ENCODE measurements around the gene RDH14. TPM values are rescaled to one million over a fixed set of nuclear protein-coding genes. Genes with fewer than 3 reads are reported as not detected.
A peak's percentile ranks its signal among the peaks of the same experiment; 100 is the strongest.

RDH14 gene
- total and polyA plus RNA-seq, 7 donors: 23.9 to 42.6 (median 25.7) TPM

- peak in 3 of 4 donors; percentile 50 to 84 (median 69) for ATAC-seq
- no peak for DNase-seq
- Histone ChIP-seq H3K27ac (peak overlapping the region; percentile 6), H3K36me3 (ENCODE audit: insufficient read depth in 1 of 2, low read depth in 1 of 2) (no peaks in the 10 kb centered on the region), H3K27me3 (ENCODE audit: insufficient read depth in 3 of 3, low read length in 2 of 3) (no peaks in the 10 kb centered on the region), H3K4me1 (peaks cover 11% of the 10 kb centered on the region), H3K4me3 (peak overlapping the region; percentile 0), H3K9me3 (no peaks in the 10 kb centered on the region)
- TF ChIP-seq CTCF (IDR thresholded peaks at IDR 0.05): no peak
- WGBS, 3 donors: 46 to 63% (median 55%) methylated on average over 2 of the region's 2 CpGs
- intact Hi-C loops (cut with DNase I): no loop called here
These were observed 13.9 kb downstream of the RDH14 start for GRCh38 chr2:18546567-18546966.

- 90 to 97% (median 93%) methylated on average over 4 of the region's 4 CpGs for WGBS, 3 donors
- H3K4me3 ChIP-seq: no peak overlapping the region
These were observed 15.1 kb downstream of the RDH14 start for GRCh38 chr2:18545384-18545783.

GRCh38 chr2:18544171-18544570 lies 16.3 kb downstream of the RDH14 start:
- no peaks in the 10 kb centered on the region for H3K9me3 ChIP-seq
- no peak for TF ChIP-seq CTCF (IDR thresholded peaks at IDR 0.05)
- H3K27me3 ChIP-seq (ENCODE audit: insufficient read depth in 3 of 3, low read length in 2 of 3): no peaks in the 10 kb centered on the region
- 69 to 79% (median 75%) methylated on average over 3 of the region's 3 CpGs for WGBS, 3 donors
- peaks cover 11% of the 10 kb centered on the region for H3K4me1 ChIP-seq
- no peaks in the 10 kb centered on the region for H3K36me3 ChIP-seq (ENCODE audit: insufficient read depth in 1 of 2, low read depth in 1 of 2)
- H3K4me3 ChIP-seq: no peak overlapping the region
- DNase-seq: no peak
- no peak overlapping the region for H3K27ac ChIP-seq
- ATAC-seq: no peak
- intact Hi-C loops (cut with DNase I): loop anchor here in 1 of 2 donors (2.0 kb wide), 1 partner anchor 57 kb away; no protein-coding TSS in a partner anchor

More at GRCh38 chr2:18545384-18545783, 15.1 kb downstream of the RDH14 start:
- no peak for DNase-seq
- no peaks in the 10 kb centered on the region for H3K9me3 ChIP-seq
- H3K4me1 ChIP-seq: peaks cover 11% of the 10 kb centered on the region
- no peak for TF ChIP-seq CTCF (IDR thresholded peaks at IDR 0.05)
- no peak for ATAC-seq
- H3K27me3 ChIP-seq (ENCODE audit: insufficient read depth in 3 of 3, low read length in 2 of 3): no peaks in the 10 kb centered on the region
- H3K27ac ChIP-seq: no peak overlapping the region
- intact Hi-C loops (cut with DNase I): loop anchor here in 1 of 2 donors (2.0 kb wide), 1 partner anchor 55 kb away; no protein-coding TSS in a partner anchor
- no peaks in the 10 kb centered on the region for H3K36me3 ChIP-seq (ENCODE audit: insufficient read depth in 1 of 2, low read depth in 1 of 2)

GRCh38 chr2:18540872-18541271 lies 19.6 kb downstream of the RDH14 start:
- DNase-seq (no peak), ATAC-seq (no peak)
- no peaks in the 10 kb centered on the region for H3K36me3 ChIP-seq (ENCODE audit: insufficient read depth in 1 of 2, low read depth in 1 of 2)
- no peak overlapping the region for H3K4me3 ChIP-seq
- no peak for TF ChIP-seq CTCF (IDR thresholded peaks at IDR 0.05)
- intact Hi-C loops (cut with DNase I): no loop called here
- H3K4me1 ChIP-seq: peaks cover under 1% of the 10 kb centered on the region
- no peaks in the 10 kb centered on the region for H3K27me3 ChIP-seq (ENCODE audit: insufficient read depth in 3 of 3, low read length in 2 of 3)
- H3K9me3 ChIP-seq: no peaks in the 10 kb centered on the region
- 92 to 93% (median 93%) methylated on average over 2 of the region's 2 CpGs for whole genome bisulfite sequencing, 3 donors
- no peak overlapping the region for H3K27ac ChIP-seq

- no peak overlapping the region for H3K4me3 ChIP-seq
- H3K27ac ChIP-seq: no peak overlapping the region
- TF ChIP-seq CTCF (IDR thresholded peaks at IDR 0.05): no peak
- 87 to 94% (median 93%) methylated on average over 1 of the region's 1 CpG for WGBS, 3 donors
- H3K4me1 ChIP-seq: no peaks in the 10 kb centered on the region
- intact Hi-C loops (cut with DNase I): no loop called here
- H3K36me3 ChIP-seq (ENCODE audit: insufficient read depth in 1 of 2, low read depth in 1 of 2): no peaks in the 10 kb centered on the region
- DNase-seq (no peak), ATAC-seq (no peak)
- H3K27me3 ChIP-seq (ENCODE audit: insufficient read depth in 3 of 3, low read length in 2 of 3): no peaks in the 10 kb centered on the region
- no peaks in the 10 kb centered on the region for H3K9me3 ChIP-seq
These were observed 23.8 kb downstream of the RDH14 start for GRCh38 chr2:18536697-18537096.
